GM10847 (cell line): ENCODE data around the gene HS3ST3B1.

ENCODE experiments used
- POLR2A ChIP-seq: IDR thresholded peaks from 2 replicates; pipeline ENCODE4 v1.6.1; 2011; ENCODE audit not compliant: insufficient read length; ENCODE audit errors: extremely low read depth

HS3ST3B1 gene

DNA sequence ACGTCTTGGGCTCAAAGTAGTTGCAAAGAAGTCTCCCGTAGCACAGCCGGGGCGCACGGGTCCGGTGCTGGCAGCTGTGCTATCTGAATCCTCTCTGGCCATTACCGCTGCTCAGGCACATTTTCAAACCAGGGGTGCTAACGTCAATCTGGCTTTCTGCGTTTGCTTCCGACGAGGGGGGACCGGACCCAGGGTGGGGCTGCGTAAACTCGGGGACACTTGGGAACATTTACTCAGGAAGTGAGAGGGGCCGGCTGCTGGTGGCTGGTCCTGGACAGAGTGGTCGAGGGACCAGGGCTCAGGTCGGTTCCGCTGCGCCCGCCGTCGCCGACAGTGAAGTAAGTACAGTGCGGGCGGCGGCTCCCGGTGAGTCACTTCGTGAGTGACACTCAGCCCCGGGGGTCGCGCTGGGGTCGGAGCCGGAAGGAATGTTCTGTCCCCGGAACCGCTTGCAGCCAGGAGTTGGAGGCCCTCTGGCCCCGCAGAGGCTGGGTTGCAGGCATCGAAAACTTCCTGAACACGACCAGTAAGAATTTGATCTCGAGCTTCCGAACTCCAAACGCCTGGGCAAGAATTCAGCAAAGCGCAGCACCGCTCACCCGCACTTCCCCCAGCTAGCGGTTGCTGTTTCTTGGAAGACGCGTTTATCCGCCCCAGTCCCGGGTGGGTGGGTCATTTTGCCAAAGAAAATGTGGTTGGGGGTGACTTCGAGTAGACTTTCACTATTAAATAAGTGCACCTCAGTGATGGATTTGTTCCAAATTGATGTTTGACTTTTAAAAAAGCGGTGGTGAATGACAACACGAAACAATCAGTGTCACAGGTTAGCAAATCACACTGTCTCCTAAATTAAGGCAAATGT is 1.4 kb upstream of the HS3ST3B1 start:
- no peak for TF ChIP-seq POLR2A

DNA sequence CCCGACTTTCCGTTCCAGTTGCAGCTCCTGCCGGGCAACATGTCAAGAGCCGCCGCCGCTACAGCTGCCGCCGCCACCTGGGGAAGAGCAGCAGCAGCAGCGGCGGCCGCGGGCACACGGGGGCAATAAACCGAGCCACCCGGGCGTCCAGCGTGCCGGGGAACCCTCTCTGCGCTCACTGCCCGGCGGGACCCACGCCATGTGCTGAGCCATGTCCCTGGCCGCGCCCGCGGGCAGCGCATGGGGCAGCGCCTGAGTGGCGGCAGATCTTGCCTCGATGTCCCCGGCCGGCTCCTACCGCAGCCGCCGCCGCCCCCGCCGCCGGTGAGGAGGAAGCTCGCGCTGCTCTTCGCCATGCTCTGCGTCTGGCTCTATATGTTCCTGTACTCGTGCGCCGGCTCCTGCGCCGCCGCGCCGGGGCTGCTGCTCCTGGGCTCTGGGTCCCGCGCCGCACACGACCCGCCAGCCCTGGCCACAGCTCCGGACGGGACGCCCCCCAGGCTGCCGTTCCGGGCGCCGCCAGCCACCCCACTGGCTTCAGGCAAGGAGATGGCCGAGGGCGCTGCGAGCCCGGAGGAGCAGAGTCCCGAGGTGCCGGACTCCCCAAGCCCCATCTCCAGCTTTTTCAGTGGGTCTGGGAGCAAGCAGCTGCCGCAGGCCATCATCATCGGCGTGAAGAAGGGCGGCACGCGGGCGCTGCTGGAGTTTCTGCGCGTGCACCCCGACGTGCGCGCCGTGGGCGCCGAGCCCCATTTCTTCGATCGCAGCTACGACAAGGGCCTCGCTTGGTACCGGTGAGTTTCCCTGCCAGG is 604 bp downstream of the HS3ST3B1 start:
- TF ChIP-seq POLR2A = no peak

GRCh38 chr17:14302091-14302430 is 1.2 kb downstream of the HS3ST3B1 start:
- TF ChIP-seq POLR2A = no peak

DNA sequence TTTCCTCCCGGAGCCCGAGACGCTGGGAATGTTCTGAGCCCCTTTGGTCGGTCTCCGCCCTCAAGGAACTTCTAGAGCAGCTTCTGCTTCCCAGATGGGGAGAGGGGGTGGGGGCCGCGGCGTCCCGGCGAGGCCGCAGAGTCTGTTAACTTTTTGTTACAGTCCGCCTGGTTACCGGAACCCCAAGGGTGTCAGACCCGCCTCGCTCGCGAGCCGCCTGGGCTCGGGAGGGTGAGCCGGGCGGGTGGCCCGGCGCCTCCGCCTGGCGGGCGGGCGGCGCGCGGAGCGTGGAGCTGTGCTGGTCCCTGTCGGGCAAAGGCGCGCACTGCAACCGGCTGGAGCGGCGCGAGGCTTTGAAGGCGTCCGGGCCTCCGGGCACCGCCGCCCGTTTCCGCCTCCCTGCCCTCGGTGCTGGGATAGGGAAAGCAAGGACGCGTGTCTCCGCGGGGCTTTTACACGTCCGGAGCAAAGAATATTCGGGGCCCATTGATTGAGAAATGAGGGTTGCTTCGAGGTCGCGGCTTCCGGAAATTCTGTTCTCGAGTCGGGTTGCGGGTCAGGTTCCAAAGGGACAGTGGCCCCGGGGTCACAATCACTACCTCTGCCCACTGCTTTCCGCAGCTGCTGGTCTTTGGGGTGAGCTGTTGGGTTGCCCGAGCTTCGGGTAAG is 1.7 kb downstream of the HS3ST3B1 start:
- no peak for TF ChIP-seq POLR2A

DNA sequence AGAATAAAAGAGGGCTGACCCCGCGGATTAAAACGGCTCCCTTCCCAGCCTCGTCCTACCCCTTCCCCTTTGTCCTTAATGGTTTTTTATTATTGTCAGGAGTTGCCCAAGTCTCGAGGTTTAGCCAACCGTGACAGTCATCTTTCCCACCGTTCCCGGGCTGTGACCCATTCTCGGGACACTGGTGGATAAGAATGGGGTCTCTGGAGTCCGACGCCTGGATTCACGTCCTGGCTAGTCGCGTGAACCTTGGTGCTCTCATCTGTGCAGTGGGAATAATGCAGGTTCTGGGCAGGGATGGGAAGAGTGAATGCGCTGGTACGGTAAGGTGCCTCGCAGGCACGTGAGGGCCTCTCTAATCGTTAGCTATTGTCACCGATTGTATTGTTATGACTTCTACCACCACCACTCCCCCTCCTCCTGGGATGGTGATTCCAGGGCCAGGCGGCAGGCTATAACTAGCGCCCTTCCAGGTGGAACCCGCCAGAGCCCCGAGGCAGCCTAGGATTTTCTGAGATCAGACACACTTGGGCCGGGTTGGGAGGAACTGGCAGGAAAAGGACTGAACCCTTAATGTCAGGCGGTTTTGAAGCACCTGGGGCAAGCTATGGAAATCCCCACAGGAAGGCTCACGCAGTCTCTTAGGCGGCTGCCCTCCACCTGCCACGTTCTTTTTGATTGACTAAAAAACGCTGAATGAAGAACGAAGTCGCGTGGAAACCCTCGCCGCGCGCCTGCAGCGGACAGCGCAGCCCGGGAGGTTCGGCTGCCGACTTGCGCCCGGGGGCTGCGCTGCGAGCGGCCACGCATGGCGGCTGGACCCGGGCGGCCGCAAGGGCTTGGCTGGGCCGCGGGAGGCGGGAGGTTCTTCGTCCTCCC is 2.7 kb downstream of the HS3ST3B1 start:
- no peak for TF ChIP-seq POLR2A

DNA sequence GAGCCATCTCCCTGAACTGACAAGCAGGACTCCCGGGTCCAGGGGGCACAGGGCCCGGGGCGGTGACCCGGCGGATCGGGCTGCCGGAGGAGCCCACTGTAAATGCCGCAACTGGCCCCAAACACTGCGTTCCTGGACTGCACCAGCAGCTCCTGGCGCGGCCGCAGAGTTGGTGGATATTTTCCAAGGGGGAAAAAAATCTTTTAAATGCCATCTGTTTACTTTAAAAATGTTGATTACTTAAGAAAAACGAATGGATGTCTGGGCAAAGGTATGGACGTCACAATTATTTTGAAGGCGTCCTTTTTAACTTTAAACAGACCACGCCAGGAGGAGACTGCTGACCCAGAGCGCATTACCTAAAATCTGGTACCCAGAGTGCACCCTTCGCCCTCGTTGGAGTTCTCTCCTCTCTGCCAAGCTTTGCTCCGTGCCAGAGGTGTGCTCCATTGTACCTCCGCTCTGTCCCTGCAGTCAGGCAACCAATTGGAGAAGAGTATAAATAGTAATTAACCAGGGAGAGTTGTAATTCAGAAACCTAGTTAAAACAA is 3.4 kb downstream of the HS3ST3B1 start:
- no peak for TF ChIP-seq POLR2A

GRCh38 chr17:14304773-14305517 is 4.1 kb downstream of the HS3ST3B1 start:
- no peak for TF ChIP-seq POLR2A

DNA sequence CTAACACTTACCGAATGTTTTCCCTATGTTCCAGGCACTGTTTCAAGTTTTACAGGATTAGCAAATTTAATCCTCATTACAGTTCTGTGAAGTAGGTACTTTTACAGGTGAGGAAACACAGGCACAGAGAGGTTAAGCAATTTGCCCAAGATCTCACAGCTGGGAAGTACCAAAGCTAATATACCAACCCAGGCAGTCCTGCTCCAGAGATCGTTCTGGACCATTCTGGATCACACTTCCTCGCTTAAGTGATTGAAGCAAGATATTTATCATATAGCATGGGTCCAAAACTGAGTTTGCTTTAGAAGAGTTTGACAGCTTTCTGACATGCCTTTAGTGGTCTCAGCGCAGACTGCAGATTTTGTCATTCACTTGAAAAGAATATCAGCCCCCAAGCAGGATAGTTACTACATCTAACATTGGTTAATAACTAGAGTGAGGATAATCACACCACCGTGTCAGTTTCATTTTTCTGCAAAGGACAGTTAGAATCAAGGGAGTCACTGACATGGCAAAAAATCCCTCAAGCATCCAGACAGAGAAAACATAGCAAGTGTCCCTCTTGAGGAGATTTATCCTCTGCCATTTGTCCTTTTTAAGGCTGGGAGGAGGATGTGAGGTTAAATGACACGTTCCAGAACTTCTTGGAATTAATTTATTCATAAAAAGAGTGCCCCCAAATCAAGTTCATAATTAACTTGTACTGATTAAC is 5.1 kb downstream of the HS3ST3B1 start:
- TF ChIP-seq POLR2A = no peak

- TF ChIP-seq POLR2A = no peak
These were observed 5.7 kb downstream of the HS3ST3B1 start for GRCh38 chr17:14306596-14306995.

DNA sequence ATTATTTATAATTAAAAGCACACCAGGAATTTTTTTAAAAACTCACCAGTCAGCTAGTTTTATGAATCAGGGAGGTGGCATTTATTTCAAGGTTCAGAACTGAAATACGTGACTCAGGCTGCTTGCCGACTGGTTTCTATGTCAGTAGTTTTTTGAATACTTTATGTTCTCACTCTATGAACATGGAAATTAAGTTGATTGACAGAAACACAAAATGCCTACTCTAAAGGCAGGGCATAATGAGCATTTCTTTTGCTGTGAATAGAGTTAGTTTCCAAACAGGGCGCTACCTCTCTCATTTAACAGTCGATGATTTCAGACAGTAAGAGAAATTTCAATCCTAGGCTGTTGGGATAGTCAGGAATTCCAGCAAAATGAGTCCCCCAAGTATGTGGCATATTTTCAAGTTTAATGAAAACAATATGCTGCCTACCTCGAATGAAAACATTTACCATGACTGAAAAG is 6.7 kb downstream of the HS3ST3B1 start:
- no peak for TF ChIP-seq POLR2A

GRCh38 chr17:14308636-14308964 is 7.7 kb downstream of the HS3ST3B1 start:
- TF ChIP-seq POLR2A = no peak

DNA sequence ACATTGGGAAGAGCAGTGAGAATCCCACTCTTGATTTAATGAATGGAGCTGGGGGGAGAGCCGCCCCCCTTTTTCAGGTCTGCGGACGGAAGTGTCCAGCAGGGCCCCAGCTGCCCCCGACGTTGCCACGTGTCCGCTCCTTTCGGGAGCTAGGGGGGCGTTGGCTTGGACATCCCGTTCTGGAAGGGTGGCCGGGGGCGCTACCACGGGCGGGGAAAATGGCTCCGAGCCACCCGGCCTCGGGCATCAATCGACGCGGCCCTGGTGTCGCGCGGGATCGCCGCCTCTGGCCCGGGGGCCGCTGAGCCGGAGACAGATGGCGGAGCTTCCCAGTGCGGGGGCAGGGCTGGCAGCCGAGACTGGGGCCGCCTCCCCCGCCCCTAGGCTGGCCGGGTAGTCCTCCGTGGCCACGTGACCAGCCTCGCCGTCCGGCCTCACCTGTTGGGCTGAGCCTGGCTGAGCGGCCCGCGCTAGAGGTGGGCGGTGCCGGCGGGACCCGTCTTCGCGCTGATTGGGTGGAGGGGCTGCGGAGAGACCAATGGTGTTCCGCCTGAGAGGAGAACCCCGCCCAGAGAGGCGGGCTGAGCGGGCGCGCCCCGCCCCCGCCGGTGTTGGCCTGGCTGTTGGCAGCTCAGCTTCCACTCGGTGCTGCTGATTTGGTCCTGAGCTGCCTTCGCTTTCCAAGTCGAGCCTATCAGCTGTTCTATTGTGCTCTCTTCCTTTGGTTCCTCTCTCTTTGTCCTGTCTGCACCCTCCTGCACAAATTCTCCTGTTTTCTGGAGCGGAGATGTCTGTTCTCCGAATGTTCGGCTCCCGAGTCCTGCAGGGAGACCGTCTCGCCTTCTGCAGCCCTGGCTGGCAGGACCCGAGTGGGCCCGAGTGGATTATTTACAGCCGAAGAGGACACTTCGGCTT is 8.3 kb downstream of the HS3ST3B1 start:
- TF ChIP-seq POLR2A = no peak
